GM19351 (cell line): ENCODE data around the gene CEP131.
"Not testable (repeated sequence)": the region's sequence is repeated elsewhere in the genome, so short reads cannot be mapped to it uniquely, and the experiment has no call there.

Experiments used
- ATAC-seq: cut with Tn5 transposase; IDR thresholded peaks from one replicate; pipeline ENCODE4 v1.9.1; 2021; ENCODE audit warnings: mild to moderate bottlenecking, moderate library complexity; ENCODE audit not compliant: unreplicated experiment

The CEP131 gene

GRCh38 chr17:81228834-81229665 lies 6.3 kb upstream of the CEP131 start:
- no peak for ATAC-seq

DNA sequence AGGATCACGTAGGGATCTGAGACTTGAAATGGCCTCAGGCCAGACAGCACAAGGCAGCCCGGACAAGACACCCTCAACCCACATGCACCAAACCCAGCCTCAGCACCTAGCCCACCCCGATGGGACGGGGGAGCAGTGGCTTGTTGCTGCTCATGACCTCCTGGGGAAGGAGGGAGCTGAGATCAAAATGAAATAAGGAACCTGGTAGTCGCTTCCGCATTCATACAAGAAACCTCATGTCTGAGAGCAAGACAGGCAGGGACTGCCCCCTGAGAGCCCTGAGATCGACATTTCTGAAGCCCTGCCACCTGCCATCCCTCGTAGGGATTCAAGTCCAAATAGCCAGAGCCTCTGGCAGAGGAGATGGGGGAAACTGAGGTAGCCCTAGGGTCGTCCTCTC lies 5.7 kb upstream of the CEP131 start:
- peak; percentile 57 for ATAC-seq

DNA sequence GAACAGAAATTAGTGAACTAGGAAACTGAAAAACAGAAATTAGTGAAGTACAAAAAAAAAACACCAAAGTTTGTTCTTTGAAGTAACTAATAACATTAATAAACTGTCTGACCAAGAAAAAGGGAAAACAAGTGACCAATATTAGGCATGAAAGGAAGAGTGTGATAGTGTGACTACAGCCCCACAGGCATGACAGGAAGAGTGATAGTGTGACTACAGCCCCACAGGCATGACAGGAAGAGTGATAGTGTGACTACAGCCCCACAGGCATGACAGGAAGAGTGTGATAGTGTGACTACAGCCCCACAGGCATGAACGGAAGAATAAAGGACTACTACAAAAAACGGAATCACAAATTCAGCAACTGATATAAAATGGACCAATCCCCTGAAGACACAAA lies 4.9 kb upstream of the CEP131 start:
- not testable (repeated sequence) for ATAC-seq

GRCh38 chr17:81223762-81224130 lies 981 bp upstream of the CEP131 start:
- ATAC-seq: no peak

DNA sequence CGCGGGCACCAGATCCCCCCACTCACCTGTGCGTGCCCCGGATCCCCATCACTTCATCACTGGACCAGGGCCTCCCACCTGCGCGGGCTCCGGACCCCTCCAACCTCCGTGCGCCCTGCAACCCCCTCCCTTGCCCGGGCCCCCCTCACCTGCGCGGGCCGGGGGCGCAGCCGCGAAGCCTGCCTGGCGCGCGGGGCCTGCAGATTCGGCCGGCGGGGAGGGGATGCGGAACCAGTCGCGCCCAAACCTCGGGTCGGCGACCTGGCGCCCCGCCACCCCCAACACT lies 202 bp downstream of the CEP131 start:
- no peak for ATAC-seq

GRCh38 chr17:81221842-81222619 lies 734 bp downstream of the CEP131 start:
- no peak for ATAC-seq

- no peak for ATAC-seq
These were observed 1.4 kb downstream of the CEP131 start for GRCh38 chr17:81221371-81221841.

DNA sequence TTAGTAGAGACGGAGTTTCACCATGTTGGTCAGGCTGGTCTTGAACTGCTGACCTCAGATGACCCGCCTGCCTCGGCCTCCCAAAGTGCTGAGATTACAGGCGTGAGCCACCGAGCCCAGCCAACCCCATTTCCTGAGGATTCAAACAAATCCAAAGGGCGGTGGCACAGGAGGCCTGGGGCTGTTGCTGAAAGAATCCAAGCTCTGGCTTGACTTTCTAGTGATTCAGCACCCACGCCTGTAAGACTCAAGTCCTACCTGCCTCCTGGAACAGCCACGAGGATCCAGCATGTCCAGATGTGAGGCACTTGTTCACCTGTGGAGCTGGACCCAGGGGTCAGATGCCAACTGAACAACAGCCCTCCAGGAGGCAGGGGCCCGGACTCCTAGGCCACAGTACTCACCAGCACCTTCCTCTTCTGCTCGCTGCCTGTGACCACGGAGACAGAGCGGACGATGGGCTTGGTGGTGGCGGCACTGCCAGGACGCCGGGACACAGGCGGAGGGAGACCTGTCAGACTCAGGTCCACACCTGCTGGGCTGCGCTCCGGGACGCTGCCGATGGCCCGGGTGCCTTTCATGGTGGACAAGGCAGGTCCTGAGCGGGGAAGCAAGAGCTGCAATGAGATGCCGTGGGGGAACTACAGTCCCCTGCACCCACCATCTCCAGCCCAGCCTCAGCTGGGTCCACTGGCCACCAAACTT lies 3.1 kb downstream of the CEP131 start:
- ATAC-seq: no peak

- no peak for ATAC-seq
These were observed 3.8 kb downstream of the CEP131 start for GRCh38 chr17:81218991-81219390.

DNA sequence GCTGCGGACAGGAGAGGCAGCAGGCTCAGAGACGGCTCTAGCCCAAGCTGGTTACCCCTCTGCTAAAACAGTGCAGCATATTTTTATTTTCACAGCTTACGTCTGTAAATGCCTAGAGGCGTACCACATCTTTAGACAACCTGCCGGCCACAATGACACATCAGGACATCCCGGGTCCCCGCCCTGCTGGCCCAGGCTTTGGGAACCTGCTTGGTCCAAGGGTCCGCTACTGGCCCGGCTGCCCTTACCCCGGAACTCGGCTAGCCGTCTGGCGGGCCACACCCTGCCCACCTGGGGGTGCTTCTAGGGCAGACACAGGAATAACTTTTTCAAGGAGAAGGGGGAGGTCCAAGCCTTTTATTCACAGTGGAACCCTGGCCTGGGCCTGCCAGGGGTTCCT lies 4.3 kb downstream of the CEP131 start:
- ATAC-seq: no peak

- ATAC-seq: no peak
These were observed 5.3 kb downstream of the CEP131 start for GRCh38 chr17:81217491-81217890.

GRCh38 chr17:81213978-81214377 lies 8.8 kb downstream of the CEP131 start:
- no peak for ATAC-seq

- no peak for ATAC-seq
These were observed 10.4 kb downstream of the CEP131 start for GRCh38 chr17:81212365-81212764.

GRCh38 chr17:81210868-81211267 lies 11.9 kb downstream of the CEP131 start:
- no peak for ATAC-seq

DNA sequence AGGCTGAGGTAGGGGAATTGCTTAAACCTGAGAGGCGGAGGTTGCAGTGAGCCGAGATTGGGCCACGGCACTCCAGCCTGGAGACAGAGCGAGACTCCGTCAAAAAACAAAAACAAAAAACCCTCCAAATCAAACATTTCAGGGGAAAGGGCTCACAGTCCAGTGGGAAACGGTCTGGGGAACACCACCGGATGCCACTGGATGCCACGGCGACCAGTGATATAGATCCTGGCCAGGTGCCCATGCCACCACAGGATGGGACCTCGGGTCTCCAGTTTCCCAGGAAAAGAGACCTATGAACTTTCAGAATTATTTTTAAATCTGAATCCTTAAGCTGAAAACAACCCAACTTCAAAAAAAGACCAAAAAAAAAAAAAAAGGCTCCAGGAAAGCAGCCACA lies 12.3 kb downstream of the CEP131 start:
- ATAC-seq: no peak

DNA sequence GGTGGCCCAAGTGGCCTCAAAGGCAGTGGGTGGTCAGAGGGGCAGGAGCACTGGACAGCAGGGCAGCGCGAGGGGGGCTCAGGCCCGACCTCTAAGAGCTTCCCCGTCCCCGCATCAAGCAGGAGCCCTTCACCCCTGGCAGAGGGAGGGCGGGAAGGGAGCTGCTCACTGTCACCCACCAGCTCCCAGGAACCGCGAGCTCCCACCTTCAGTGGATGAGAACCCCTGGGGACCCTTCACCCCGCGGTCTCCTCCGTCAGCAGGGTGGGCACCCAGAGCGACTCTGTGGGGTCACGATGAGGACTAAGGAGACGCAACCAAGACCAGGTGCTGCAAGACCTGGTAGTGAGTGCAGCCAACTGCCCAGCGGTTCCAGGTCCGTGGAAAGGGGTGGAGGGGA lies 13.6 kb downstream of the CEP131 start:
- ATAC-seq: no peak

- no peak for ATAC-seq
These were observed 14.1 kb downstream of the CEP131 start for GRCh38 chr17:81208651-81209050.

GRCh38 chr17:81207610-81208581 lies 14.9 kb downstream of the CEP131 start:
- ATAC-seq: no peak

GRCh38 chr17:81206657-81207056 lies 16.1 kb downstream of the CEP131 start:
- no peak for ATAC-seq

DNA sequence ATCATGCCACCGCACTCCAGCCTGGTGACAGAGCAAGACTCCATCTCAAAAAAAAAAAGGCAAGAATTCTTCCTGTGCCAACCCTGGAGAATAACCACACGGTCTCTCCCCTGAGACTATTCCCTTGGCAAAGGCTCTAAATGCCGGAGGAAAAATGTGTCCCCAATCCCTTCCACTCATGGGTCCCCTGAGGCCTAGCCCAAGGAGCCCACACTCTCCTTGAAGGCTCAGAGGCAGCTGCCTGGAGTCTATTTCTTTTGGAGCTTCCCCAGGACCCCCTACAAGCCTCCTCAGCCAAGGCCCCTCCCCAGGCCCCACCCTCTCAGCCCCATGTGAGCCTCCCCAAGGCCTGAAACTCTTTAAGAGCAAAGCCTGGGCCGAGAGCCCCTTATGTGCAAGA lies 16.6 kb downstream of the CEP131 start:
- ATAC-seq: no peak

GRCh38 chr17:81204578-81204977 lies 18.2 kb downstream of the CEP131 start:
- ATAC-seq: no peak
